Gastroesophageal sphincter (tissue), 4 donors: ENCODE data around the gene STAC3. TPM values are rescaled to one million over a fixed set of nuclear protein-coding genes. Genes with fewer than 3 reads are reported as not detected.

Experiments used
- ATAC-seq: fragments of 150-250 bp; one replicate; pipeline ENCODE4 v1.9.1; 2016; ENCODE audit warnings: mild to moderate bottlenecking, moderate library complexity
- H3K27ac ChIP-seq, 4 donors: fragments of 200-600 bp; sonication (generic) in 3 of 4; 1 replicate in 3 of 4; 2 replicates in 1 of 4; pipeline ENCODE4 v1.5.1; 2016 to 2019
- H3K27me3 ChIP-seq: fragments of 200-600 bp; sonication (generic); one replicate; pipeline ENCODE4 v1.5.1; 2019
- H3K36me3 ChIP-seq, 2 donors: fragments of 200-600 bp; sonication (generic); one replicate each; pipeline ENCODE4 v1.5.1; 2019; ENCODE audit warnings: control low read depth in 1 of 2
- H3K4me1 ChIP-seq, 3 donors: fragments of 200-600 bp; sonication (generic); 1 replicate in 2 of 3; 2 replicates in 1 of 3; pipeline ENCODE4 v1.5.1; 2016 to 2019; ENCODE audit warnings: control low read depth in 2 of 3
- H3K4me3 ChIP-seq, 2 donors: fragments of 200-600 bp; sonication (generic); one replicate each; pipeline ENCODE4 v1.5.1; 2019; ENCODE audit warnings: mild to moderate bottlenecking in 1 of 2, moderate library complexity in 1 of 2
- H3K9me3 ChIP-seq, 3 donors: fragments of 200-600 bp; sonication (generic); one replicate each; pipeline ENCODE4 v1.5.1; 2017 to 2019; ENCODE audit warnings: control low read depth in 2 of 3
- EP300 ChIP-seq: sonication (generic); formaldehyde crosslinking; IDR thresholded peaks from one replicate; pipeline ENCODE4 v1.6.1; 2017; ENCODE audit warnings: antibody characterized with exemption, mild to moderate bottlenecking
- POLR2A ChIP-seq, 2 donors: fragments of 450-650 bp; IDR thresholded peaks; one replicate each; pipeline ENCODE4 v1.6.1; 2017; ENCODE audit warnings: antibody characterized with exemption in 2 of 2, mild to moderate bottlenecking in 2 of 2, moderate library complexity in 1 of 2
- POLR2AphosphoS5 ChIP-seq: sonication (generic); formaldehyde crosslinking; IDR thresholded peaks from one replicate; pipeline ENCODE4 v1.6.1; 2017; ENCODE audit warnings: antibody characterized with exemption
- WGBS, 2 donors: methylation state at CpG; one replicate each; pipeline ENCODE4 v1.1.5; 2018; ENCODE audit warnings: low coverage in 1 of 2; 5-methylcytosine and 5-hydroxymethylcytosine counted together
- total RNA-seq, 4 donors: library from RNA; depleted of rRNA; stranded (reverse); fragments of >200 nt; gene quantifications; one replicate each; pipeline ENCODE4 v1.1.0, GENCODE V29; 2016
- TF ChIP-seq, protein P1 (sequence below), 4 experiments: fragments of 200-600 bp in 2 of 4; fragments of 450-650 bp in 2 of 4; sonication (generic) in 1 of 4; IDR thresholded peaks; one replicate each; pipeline ENCODE4 v1.5.1; 2017 to 2019; ENCODE audit warnings: antibody characterized with exemption in 4 of 4, mild to moderate bottlenecking in 2 of 4, moderate library complexity in 2 of 4

STAC3 gene
- total RNA-seq, 4 donors from 2014 or later = 0.32 to 0.94 (median 0.35) TPM; not detected in 1

DNA sequence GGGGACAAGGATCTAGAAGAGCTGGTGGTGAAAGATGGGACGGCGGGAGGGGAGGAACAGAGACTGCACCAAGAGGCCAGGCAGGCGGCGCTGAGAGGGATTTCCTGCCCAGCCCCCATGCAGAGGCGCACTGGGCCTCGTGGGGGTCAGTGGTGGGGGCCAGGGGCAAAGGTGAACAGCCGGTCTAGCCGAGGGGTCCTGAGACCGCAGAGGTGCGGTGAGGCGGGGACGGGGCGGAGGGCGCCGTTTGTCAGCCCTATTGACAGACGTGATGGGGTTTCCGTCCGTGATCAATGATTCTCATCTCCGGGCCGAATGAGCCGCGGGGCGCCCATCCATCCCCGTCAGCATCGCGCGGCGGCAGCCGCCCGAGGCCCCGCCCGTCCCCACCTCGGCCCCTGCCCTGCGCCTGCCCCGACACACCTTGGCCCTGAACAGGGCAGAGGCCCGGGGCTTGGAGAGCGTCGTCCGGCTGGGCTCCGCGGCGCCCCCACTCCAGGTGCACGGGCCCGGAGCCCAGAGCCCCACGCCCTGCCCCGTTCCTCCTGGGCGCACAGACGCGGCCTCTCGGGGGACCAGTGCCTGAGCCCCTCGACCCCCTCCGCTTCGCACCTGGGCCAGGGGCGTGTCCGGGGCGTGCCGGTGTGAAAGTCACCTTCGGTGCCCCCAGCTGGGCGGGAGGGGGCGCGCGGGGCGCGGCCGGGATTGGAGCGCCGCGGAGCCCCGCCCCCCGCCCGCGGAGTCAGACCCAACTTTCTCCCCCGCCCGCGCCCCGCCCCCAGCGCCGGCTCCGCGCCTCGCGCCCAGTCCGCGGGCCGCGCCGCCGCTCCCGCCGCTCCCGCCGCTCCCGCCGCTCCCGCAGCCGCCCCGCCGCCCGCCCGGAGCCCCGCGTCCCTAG is 34.7 kb downstream of the STAC3 start, which contains the start of gene NXPH4:
TSS of gene NXPH4 (plus strand) at position 781 of the 898 bp plus-strand sequence. CDS start 176 bp downstream, outside the sequence.
- WGBS, 2 donors = 0 to 7% methylated on average over 3 to 4 of the region's 102 CpGs
- ATAC-seq = no peak
- H3K4me3 ChIP-seq = peak within 1 kb of the TSS; percentile 6 to 48
- H3K4me1 ChIP-seq = peaks cover 0 to 59% (median 17%) of the 10 kb centered on the region in 3 donors
- H3K36me3 ChIP-seq = peaks cover 0 to 17% of the 10 kb centered on the region in 2 donors
- TF ChIP-seq POLR2A (IDR thresholded peaks at IDR 0.05) = no peak
- no peak for TF ChIP-seq EP300
- no peak for TF ChIP-seq POLR2AphosphoS5
- TF ChIP-seq, protein P1, sequence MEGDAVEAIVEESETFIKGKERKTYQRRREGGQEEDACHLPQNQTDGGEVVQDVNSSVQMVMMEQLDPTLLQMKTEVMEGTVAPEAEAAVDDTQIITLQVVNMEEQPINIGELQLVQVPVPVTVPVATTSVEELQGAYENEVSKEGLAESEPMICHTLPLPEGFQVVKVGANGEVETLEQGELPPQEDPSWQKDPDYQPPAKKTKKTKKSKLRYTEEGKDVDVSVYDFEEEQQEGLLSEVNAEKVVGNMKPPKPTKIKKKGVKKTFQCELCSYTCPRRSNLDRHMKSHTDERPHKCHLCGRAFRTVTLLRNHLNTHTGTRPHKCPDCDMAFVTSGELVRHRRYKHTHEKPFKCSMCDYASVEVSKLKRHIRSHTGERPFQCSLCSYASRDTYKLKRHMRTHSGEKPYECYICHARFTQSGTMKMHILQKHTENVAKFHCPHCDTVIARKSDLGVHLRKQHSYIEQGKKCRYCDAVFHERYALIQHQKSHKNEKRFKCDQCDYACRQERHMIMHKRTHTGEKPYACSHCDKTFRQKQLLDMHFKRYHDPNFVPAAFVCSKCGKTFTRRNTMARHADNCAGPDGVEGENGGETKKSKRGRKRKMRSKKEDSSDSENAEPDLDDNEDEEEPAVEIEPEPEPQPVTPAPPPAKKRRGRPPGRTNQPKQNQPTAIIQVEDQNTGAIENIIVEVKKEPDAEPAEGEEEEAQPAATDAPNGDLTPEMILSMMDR (IDR thresholded peaks at IDR 0.05) = peak in 1 of 4 experiments; percentile 3
- peaks cover 70% of the 10 kb centered on the region for H3K27me3 ChIP-seq
- H3K9me3 ChIP-seq = no peaks in the 10 kb centered on the region
- H3K27ac ChIP-seq = no peak within 1 kb of the TSS

DNA sequence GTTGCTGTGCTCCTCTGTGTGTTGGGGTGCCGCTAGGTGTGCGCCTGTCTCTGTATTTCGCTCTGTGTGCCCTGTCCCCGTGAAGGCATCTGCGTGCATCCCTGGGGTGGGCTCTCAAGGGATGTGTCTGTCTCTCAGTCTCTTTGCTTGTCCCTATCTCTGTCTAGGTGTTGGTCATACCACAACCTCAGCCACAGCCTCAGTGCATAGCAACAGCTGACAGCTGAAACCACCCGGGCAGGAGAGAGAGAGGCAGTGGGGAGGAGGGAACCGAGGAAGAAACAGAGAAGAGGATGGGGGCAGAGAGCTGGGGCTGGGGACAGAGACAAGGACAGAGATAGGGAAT is 35.3 kb downstream of the STAC3 start:
- 0 to 5% methylated on average over 1 to 4 of the region's 7 CpGs for WGBS, 2 donors
- H3K9me3 ChIP-seq = no peaks in the 10 kb centered on the region
- no peak for TF ChIP-seq EP300
- no peak for TF ChIP-seq POLR2AphosphoS5
- TF ChIP-seq, protein P1 (IDR thresholded peaks at IDR 0.05) = no peak
- TF ChIP-seq POLR2A (IDR thresholded peaks at IDR 0.05) = no peak
- H3K36me3 ChIP-seq = peaks cover 0 to 23% of the 10 kb centered on the region in 2 donors
- no peak for ATAC-seq
- H3K4me3 ChIP-seq = peak overlapping the region in 1 of 2 donors; percentile 48
- no peak overlapping the region for H3K27ac ChIP-seq
- peaks cover 64% of the 10 kb centered on the region for H3K27me3 ChIP-seq
- H3K4me1 ChIP-seq = peaks cover 0 to 58% (median 17%) of the 10 kb centered on the region in 3 donors

DNA sequence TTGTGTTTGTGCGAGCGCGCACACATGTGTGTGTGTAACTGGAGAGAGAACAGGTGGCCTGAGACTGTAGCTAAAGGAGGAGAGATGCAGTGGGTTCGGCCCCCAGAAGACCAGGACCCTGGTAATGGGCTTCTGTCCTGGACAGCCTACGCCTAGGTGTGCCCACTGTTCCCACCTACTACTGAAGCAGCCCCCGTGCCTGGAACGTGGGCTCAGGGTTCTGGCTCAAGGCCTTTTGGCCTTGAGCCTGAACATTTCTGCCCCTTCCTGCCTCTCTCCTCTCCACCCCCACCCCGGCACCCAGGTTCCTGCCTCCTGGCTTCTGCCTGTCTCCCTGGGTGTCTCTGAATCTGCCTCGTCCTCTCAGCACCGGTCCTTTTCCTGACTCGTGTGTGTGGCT is 35.9 kb downstream of the STAC3 start:
- no peak overlapping the region for H3K4me3 ChIP-seq
- no peaks in the 10 kb centered on the region for H3K9me3 ChIP-seq
- peaks cover 58% of the 10 kb centered on the region for H3K27me3 ChIP-seq
- TF ChIP-seq EP300 (no peak), POLR2AphosphoS5 (no peak), POLR2A (IDR thresholded peaks at IDR 0.05) (no peak)
- TF ChIP-seq, protein P1 (IDR thresholded peaks at IDR 0.05) = no peak
- no peak overlapping the region for H3K27ac ChIP-seq
- H3K4me1 ChIP-seq = peaks cover 0 to 53% (median 17%) of the 10 kb centered on the region in 3 donors
- 21 to 22% methylated on average over 8 to 11 of the region's 11 CpGs for WGBS, 2 donors
- no peak for ATAC-seq
- peaks cover 0 to 29% of the 10 kb centered on the region in 2 donors for H3K36me3 ChIP-seq

DNA sequence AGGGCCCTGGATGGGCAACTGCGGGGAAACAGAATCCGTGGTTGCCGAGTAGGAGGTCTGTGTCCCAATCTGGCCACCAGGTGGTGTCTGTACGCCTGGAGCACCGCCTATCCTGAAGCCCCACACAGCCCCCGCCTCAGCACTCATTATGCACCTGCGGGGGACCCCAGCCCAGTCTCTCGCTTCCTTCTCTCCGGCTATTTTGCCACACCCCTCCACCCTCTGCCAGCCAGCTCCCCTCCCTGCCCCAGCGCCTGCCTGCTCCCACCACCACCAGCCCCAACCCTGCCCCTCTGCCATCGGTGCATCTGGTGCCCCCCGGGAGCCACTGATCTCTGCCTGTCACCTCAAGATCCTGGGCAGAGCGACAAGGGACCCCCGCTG is 36.6 kb downstream of the STAC3 start:
- ATAC-seq = peak; percentile 48
- TF ChIP-seq POLR2A (IDR thresholded peaks at IDR 0.05) = no peak
- TF ChIP-seq, protein P1 (IDR thresholded peaks at IDR 0.05) = peak in 3 of 4 experiments; percentile 66 to 81 (median 68)
- peaks cover 51% of the 10 kb centered on the region for H3K27me3 ChIP-seq
- H3K27ac ChIP-seq = no peak overlapping the region
- peaks cover 0 to 52% (median 17%) of the 10 kb centered on the region in 3 donors for H3K4me1 ChIP-seq
- WGBS, 2 donors = 3% methylated on average over 8 of the region's 14 CpGs; no CpG with 5 or more reads in 1 of the 2 donors
- peaks cover 0 to 36% of the 10 kb centered on the region in 2 donors for H3K36me3 ChIP-seq
- no peaks in the 10 kb centered on the region for H3K9me3 ChIP-seq
- no peak overlapping the region for H3K4me3 ChIP-seq
